ENCODE measurements around the gene SCNN1A. TPM values are rescaled to one million over a fixed set of nuclear protein-coding genes. Genes with fewer than 3 reads are reported as not detected.

SCNN1A gene
- total RNA-seq, 2 experiments from 2014 or later = 0.35 to 1.0 TPM

- BruUV-seq (replicated peaks) = no TSS peak
- no peaks in the 10 kb centered on the region for H4K20me1 ChIP-seq (ENCODE audit: insufficient read depth, low read length)
- H3K27ac ChIP-seq (ENCODE audit: low read depth, low read length, poor library complexity, severe bottlenecking) = no peak overlapping the region
- H3K4me3 ChIP-seq (ENCODE audit: low read depth, low read length, poor library complexity, severe bottlenecking) = no peak overlapping the region
- DNase-seq (ENCODE audit: low spot score) = no peak
- H3K9me3 ChIP-seq (ENCODE audit: low read length) = no peaks in the 10 kb centered on the region
- no peak overlapping the region for H2AFZ ChIP-seq (ENCODE audit: low read length)
- ChIA-PET CTCF (ENCODE audit: unreplicated experiment) (no interaction called here), POLR2A (interaction anchor here (0.6 kb wide), 1 partner anchor 806 kb away, joined by 3 read pairs; no protein-coding TSS in a partner anchor)
- intact Hi-C loops (cut with micrococcal nuclease; ENCODE audit: unreplicated experiment) = no loop called here
- TF ChIP-seq CTCF (conservative IDR thresholded peaks at IDR 0.05; ENCODE audit: low read length) (no peak), EZH2phosphoT487 (IDR thresholded peaks at IDR 0.05; ENCODE audit: borderline replicate concordance, low read depth, low read length) (no peak)
- H3K9me2 ChIP-seq (ENCODE audit: insufficient read depth, low read length) = no peaks in the 10 kb centered on the region
- no peaks in the 10 kb centered on the region for H3K79me2 ChIP-seq (ENCODE audit: insufficient read depth, low read depth, low read length)
- H3K4me2 ChIP-seq (ENCODE audit: low read length) = no peak overlapping the region
- H3K36me3 ChIP-seq (ENCODE audit: insufficient read depth, low read length) = no peaks in the 10 kb centered on the region
- no peaks in the 10 kb centered on the region for H3K4me1 ChIP-seq (ENCODE audit: insufficient read depth, low read length, poor library complexity, severe bottlenecking)
Measured at GRCh38 chr12:6405963-6406362, 30.6 kb upstream of the SCNN1A start.

- no peak overlapping the region for H3K4me2 ChIP-seq (ENCODE audit: low read length)
- POLR2A ChIA-PET = interaction anchor here (0.7 kb wide), 2 partner anchors 19 to 102 kb away, joined by 5 read pairs; no protein-coding TSS in a partner anchor
- TF ChIP-seq CTCF (conservative IDR thresholded peaks at IDR 0.05; ENCODE audit: low read length) = no peak
- TF ChIP-seq EZH2phosphoT487 (IDR thresholded peaks at IDR 0.05; ENCODE audit: borderline replicate concordance, low read depth, low read length) = no peak
- H3K36me3 ChIP-seq (ENCODE audit: insufficient read depth, low read length) = no peaks in the 10 kb centered on the region
- H3K79me2 ChIP-seq (ENCODE audit: insufficient read depth, low read depth, low read length) = no peaks in the 10 kb centered on the region
- no peaks in the 10 kb centered on the region for H3K4me1 ChIP-seq (ENCODE audit: insufficient read depth, low read length, poor library complexity, severe bottlenecking)
- no peaks in the 10 kb centered on the region for H4K20me1 ChIP-seq (ENCODE audit: insufficient read depth, low read length)
- no peak for DNase-seq (ENCODE audit: low spot score)
- no peak overlapping the region for H2AFZ ChIP-seq (ENCODE audit: low read length)
- CTCF ChIA-PET (ENCODE audit: unreplicated experiment) = interaction anchor here (0.6 kb wide), 1 partner anchor 32 kb away, joined by 4 read pairs; no protein-coding TSS in a partner anchor
- BruUV-seq (replicated peaks) = no TSS peak
- intact Hi-C loops (cut with micrococcal nuclease; ENCODE audit: unreplicated experiment) = no loop called here
- H3K9me3 ChIP-seq (ENCODE audit: low read length) = no peaks in the 10 kb centered on the region
- H3K4me3 ChIP-seq (ENCODE audit: low read depth, low read length, poor library complexity, severe bottlenecking) = no peak overlapping the region
- H3K9me2 ChIP-seq (ENCODE audit: insufficient read depth, low read length) = no peaks in the 10 kb centered on the region
- H3K27ac ChIP-seq (ENCODE audit: low read depth, low read length, poor library complexity, severe bottlenecking) = no peak overlapping the region
Measured at GRCh38 chr12:6404390-6404789, 29.0 kb upstream of the SCNN1A start.

- BruUV-seq (replicated peaks) = no TSS peak
- CTCF ChIA-PET (ENCODE audit: unreplicated experiment) = no interaction called here
Measured at GRCh38 chr12:6399884-6400644, 24.7 kb upstream of the SCNN1A start.

More at GRCh38 chr12:6399884-6400644, 24.7 kb upstream of the SCNN1A start:
- Histone ChIP-seq H3K4me3 (ENCODE audit: low read depth, low read length, poor library complexity, severe bottlenecking) (no peak overlapping the region), H3K9me3 (ENCODE audit: low read length) (no peaks in the 10 kb centered on the region), H3K4me2 (ENCODE audit: low read length) (no peak overlapping the region), H3K36me3 (ENCODE audit: insufficient read depth, low read length) (no peaks in the 10 kb centered on the region), H3K27ac (ENCODE audit: low read depth, low read length, poor library complexity, severe bottlenecking) (no peak overlapping the region), H2AFZ (ENCODE audit: low read length) (no peak overlapping the region), H3K9me2 (ENCODE audit: insufficient read depth, low read length) (no peaks in the 10 kb centered on the region), H4K20me1 (ENCODE audit: insufficient read depth, low read length) (no peaks in the 10 kb centered on the region), H3K79me2 (ENCODE audit: insufficient read depth, low read depth, low read length) (no peaks in the 10 kb centered on the region), H3K4me1 (ENCODE audit: insufficient read depth, low read length, poor library complexity, severe bottlenecking) (no peaks in the 10 kb centered on the region)
- no peak for TF ChIP-seq EZH2phosphoT487 (IDR thresholded peaks at IDR 0.05; ENCODE audit: borderline replicate concordance, low read depth, low read length)
- TF ChIP-seq CTCF (conservative IDR thresholded peaks at IDR 0.05; ENCODE audit: low read length) = no peak
- intact Hi-C loops (cut with micrococcal nuclease; ENCODE audit: unreplicated experiment) = no loop called here
- POLR2A ChIA-PET = interaction anchor here (0.7 kb wide), 1 partner anchor 65 kb away, joined by 3 read pairs; no protein-coding TSS in a partner anchor
- no peak for DNase-seq (ENCODE audit: low spot score)
